IMR-90 (cell line): ENCODE data around the gene TGM5.

Experiments used
- BHLHE40 ChIP-seq: fragments of 150-350 bp; IDR thresholded peaks from 2 replicates; pipeline ENCODE4 v1.6.1; 2016; ENCODE audit warnings: mild to moderate bottlenecking, low read depth, low read length
- CEBPB ChIP-seq: IDR thresholded peaks from 2 replicates; pipeline ENCODE4 v1.6.1; 2012; ENCODE audit warnings: low read depth, low read length, improper control_type of control experiment
- CHD1 ChIP-seq: IDR thresholded peaks from 2 replicates; pipeline ENCODE4 v1.6.1; 2012; ENCODE audit warnings: low read depth, low read length, improper control_type of control experiment
- CTCF ChIP-seq: conservative IDR thresholded peaks from 2 replicates; pipeline ENCODE4 v1.5.1; 2012; ENCODE audit warnings: mild to moderate bottlenecking, low read depth, low read length, improper control_type of control experiment
- ELK1 ChIP-seq: fragments of 150-350 bp; IDR thresholded peaks from 2 replicates; pipeline ENCODE4 v1.6.1; 2016; ENCODE audit warnings: low read depth, mild to moderate bottlenecking, low read length, moderate library complexity, borderline replicate concordance
- FOS ChIP-seq: fragments of 150-350 bp; IDR thresholded peaks from 2 replicates; pipeline ENCODE4 v1.6.1; 2016; ENCODE audit warnings: low read depth, low read length
- MXI1 ChIP-seq: IDR thresholded peaks from 2 replicates; pipeline ENCODE4 v1.6.1; 2012; ENCODE audit warnings: low read depth, mild to moderate bottlenecking, low read length, moderate library complexity, borderline replicate concordance
- NFE2L2 ChIP-seq: fragments of 150-350 bp; IDR thresholded peaks from 2 replicates; pipeline ENCODE4 v1.6.1; 2016; ENCODE audit warnings: low read depth, mild to moderate bottlenecking, low read length
- POLR2A ChIP-seq: IDR thresholded peaks from 2 replicates; pipeline ENCODE4 v1.6.1; 2012; ENCODE audit warnings: mild to moderate bottlenecking, low read depth, low read length
- RAD21 ChIP-seq: IDR thresholded peaks from 2 replicates; pipeline ENCODE4 v1.6.1; 2012; ENCODE audit warnings: low read length, improper control_type of control experiment
- RCOR1 ChIP-seq: IDR thresholded peaks from 2 replicates; pipeline ENCODE4 v1.6.1; 2012; ENCODE audit warnings: mild to moderate bottlenecking, low read length, improper control_type of control experiment; ENCODE audit not compliant: insufficient replicate concordance
- RFX5 ChIP-seq: IDR thresholded peaks from 2 replicates; pipeline ENCODE4 v1.8.0; 2012; ENCODE audit warnings: low read depth, mild to moderate bottlenecking, low read length, moderate library complexity
- SMC3 ChIP-seq: fragments of 150-350 bp; IDR thresholded peaks from 2 replicates; pipeline ENCODE4 v1.6.1; 2016; ENCODE audit warnings: low read depth, mild to moderate bottlenecking, antibody characterized with exemption, low read length, moderate library complexity
- USF2 ChIP-seq: fragments of 150-350 bp; IDR thresholded peaks from 2 replicates; pipeline ENCODE4 v1.6.1; 2017; ENCODE audit warnings: mild to moderate bottlenecking, antibody characterized with exemption, low read length, low read depth

GRCh38 chr15:43242616-43243015 is 24.1 kb downstream of the TGM5 start:
- TF ChIP-seq POLR2A (no peak), CTCF (no peak), FOS (no peak), SMC3 (no peak), RCOR1 (no peak), CHD1 (no peak), MXI1 (no peak), CEBPB (no peak), USF2 (no peak), ELK1 (no peak), NFE2L2 (no peak), RFX5 (no peak), BHLHE40 (no peak), RAD21 (no peak)
